Stimulated activated naive CD4-positive, alpha-beta T cell treated with Interleukin-2 at 50 U/mL for 16 hours (primary cell): ENCODE measurements around the gene LYPD1.
"Not testable (repeated sequence)": the region's sequence is repeated elsewhere in the genome, so short reads cannot be mapped to it uniquely, and the experiment has no call there.

Experiments
- DNase-seq: peaks from one replicate; lab custom pipeline; 2025; lab: John Stamatoyannopoulos, UW

LYPD1 gene, protein sequence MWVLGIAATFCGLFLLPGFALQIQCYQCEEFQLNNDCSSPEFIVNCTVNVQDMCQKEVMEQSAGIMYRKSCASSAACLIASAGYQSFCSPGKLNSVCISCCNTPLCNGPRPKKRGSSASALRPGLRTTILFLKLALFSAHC

GRCh38 chr2:132669908-132670495 lies at the start of gene LYPD1:
Gene LYPD1, minus strand, starts transcription at chr2:132670205. Its CDS starts 273 bp downstream, at chr2:132669932.
- DNase-seq: no peak

DNA sequence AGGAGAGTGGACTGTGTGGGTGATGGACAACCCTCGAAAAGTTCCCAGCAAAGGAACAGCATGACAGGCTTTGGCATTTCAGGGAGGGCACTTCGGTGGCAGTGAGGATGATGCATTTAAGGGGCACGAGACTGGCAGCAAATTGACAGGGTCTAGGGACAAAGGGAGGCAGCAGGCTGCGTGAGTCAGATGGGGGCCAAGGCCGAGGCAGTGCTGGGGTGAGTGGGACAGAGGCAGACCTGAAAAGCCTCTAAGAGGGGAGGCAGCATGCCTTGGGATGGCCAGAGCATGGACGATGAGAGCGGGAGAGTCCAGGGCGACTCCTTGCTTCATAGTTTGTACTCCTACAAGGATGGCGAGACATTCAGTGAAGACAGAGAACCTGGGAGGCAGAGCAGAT lies 49.5 kb upstream of the LYPD1 start:
- no peak for DNase-seq

GRCh38 chr2:132716954-132717353 lies 46.9 kb upstream of the LYPD1 start:
- no peak for DNase-seq

DNA sequence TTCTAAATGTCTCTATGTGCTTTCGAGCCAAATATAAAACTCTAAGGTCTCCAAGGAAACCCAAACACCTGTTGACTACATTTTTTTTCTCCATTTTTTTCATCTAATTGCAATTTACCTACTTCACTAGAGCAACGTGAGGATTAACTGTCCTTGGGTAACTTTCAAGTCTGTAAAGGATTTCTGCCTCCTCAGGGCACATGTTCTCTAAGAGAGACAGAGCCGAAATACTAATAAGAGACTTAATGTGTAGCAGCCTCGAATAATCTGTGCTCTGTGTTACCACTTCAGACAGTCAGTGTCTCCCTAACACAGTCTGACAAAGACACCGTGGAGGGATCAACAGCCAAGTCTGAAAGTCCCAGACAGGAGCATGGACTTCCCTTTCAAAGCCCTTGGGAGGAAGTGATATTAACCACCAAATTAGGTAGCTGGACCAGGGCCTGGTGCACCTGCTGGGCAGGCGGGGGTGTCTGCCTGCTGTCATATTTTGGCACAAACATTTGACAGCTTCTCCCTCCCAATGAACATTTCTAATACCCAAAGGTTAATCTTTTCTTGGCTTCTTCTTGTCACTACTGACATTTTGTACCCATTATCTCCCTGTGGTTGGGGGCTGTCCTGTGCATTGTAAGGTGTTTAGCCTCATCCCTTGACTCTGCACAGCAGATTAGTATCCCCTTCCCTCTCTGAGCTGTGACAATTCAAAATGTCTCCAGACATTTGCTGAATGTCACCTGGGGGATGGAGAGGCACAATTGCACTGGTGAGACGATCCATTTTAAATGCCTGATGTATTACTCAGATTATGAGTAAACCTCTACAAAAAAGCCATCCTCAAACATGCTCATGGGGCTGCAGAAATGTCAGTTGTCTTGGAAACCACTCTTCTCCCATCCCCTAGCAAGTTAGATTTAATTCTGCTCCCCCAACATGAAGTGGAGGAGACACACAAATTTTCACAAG lies 45.7 kb upstream of the LYPD1 start:
- no peak for DNase-seq

- no peak for DNase-seq
These were observed 33.4 kb upstream of the LYPD1 start for GRCh38 chr2:132703396-132703795.

DNA sequence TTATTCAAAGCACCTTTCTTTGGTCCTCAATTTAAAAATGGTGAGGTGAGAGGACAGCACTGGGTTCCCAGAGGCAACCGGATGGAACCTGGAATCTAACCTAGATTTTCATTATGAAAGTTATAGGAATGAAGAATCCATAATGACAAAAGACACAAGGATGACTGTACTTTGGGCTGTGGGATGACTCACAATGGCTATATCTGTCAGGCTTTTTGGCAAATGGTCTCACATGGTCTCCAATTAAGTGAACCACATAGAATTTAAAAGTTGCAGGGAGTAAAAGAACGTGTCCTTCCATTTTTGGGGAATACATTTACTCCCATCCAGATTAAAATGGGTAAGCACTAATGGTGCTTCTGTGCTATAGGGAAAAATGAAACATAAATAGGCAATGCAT lies 31.8 kb upstream of the LYPD1 start:
- DNase-seq: no peak

DNA sequence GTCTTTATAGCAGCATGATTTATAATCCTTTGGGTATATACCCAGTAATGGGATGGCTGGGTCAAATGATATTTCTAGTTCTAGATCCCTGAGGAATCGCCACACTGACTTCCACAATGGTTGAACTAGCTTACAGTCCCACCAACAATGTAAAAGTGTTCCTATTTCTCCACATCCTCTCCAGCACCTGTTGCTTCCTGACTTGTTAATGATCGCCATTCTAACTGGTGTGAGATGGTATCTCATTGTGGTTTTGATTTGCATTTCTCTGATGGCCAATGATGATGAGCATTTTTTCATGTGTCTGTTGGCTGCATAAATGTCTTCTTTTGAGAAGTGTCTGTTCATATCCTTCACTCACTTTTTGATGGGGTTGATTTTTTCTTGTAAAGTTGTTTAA lies 29.8 kb upstream of the LYPD1 start:
- not testable (repeated sequence) for DNase-seq

- DNase-seq: not testable (repeated sequence)
These were observed 28.3 kb upstream of the LYPD1 start for GRCh38 chr2:132698347-132698746.

GRCh38 chr2:132697556-132698205 lies 27.7 kb upstream of the LYPD1 start:
- no peak for DNase-seq

DNA sequence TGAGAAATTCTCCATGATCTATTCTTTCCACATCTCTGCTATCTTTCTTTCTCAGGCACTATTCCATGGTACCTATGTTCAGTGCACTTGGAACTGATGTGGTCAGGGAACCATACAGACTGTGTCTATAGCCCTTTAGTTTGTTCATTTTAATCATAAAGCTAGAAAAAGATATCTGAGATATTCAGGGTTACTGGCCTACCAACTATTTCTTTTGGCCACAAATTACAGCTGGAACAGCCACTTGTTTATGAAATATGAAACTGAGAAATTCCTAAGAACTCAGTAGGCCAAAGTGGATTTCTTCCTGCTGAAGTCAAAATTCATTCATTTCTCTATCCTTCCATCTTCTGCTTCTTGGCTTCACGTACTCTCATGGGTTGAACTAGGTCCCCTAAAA lies 22.8 kb upstream of the LYPD1 start:
- DNase-seq: no peak

DNA sequence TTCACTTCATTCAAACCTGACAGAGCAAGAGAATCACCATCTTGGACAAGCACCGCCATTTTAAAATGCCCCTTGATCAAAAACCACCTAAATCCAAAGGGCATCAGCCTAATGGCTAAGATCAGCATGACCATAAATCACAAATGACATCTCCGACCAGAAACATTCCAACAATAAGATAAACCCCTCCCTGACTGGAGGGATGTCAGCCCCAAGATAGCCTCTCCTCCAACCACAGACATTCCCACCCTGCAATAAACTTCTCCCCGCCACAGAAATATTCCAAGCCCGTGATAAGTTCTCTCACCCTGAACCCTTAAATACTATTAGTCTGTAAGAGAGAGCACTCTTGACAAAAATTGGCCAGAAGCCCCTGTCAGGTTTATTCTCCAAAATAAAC lies 21.6 kb upstream of the LYPD1 start:
- no peak for DNase-seq

DNA sequence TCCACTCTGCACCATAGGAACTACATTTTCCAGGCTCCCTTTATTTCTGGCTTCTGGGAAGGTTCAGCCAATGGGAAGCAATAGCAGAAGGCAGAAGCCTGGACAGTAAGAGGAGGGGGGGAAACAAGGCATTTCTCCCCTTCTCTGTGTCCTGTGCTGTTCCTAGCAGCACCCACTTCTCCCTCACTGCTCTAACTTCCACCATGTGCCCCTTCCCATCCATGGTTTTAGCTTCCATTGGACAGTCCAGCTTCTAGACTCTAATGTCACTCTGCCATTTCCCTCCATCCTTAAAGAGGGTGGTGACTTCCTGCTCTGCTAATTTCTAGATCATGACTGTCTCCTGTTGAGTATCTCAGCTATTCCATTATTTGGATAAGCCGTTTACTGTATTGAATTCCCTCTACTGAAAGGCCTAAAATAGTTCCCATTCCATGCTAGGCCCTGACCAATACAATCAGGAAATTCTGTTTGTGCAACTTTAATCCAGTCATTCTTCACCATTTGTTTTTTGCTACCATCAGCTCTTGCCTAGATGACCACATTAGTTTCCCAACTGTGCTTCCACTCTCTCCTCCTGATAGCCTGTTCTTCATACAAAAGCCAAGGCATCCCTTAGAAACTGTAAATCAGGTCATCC lies 20.8 kb upstream of the LYPD1 start:
- DNase-seq: no peak

DNA sequence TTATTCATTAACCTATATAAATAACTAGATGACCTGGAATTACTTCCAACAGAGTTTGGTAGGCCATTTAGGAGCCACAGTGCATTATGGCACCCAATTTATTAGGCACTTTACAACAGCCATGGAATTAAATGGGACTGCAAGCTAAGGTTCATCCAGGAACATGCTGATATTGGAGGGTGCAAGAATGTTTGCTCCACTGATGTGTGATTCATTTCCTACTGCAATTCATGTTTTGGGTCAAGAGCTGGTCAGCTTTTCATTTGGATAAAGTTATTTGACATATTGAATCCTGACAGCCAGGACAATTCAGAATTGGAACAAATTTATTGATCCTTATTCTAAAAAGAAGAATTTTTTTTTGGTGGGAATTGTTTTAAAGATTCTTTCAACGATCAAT lies 11.8 kb upstream of the LYPD1 start:
- no peak for DNase-seq

- DNase-seq: no peak
These were observed 10.5 kb upstream of the LYPD1 start for GRCh38 chr2:132680544-132680943.

- DNase-seq: no peak
These were observed 8.5 kb upstream of the LYPD1 start for GRCh38 chr2:132678483-132678882.

GRCh38 chr2:132677661-132678060 lies 7.7 kb upstream of the LYPD1 start:
- no peak for DNase-seq

DNA sequence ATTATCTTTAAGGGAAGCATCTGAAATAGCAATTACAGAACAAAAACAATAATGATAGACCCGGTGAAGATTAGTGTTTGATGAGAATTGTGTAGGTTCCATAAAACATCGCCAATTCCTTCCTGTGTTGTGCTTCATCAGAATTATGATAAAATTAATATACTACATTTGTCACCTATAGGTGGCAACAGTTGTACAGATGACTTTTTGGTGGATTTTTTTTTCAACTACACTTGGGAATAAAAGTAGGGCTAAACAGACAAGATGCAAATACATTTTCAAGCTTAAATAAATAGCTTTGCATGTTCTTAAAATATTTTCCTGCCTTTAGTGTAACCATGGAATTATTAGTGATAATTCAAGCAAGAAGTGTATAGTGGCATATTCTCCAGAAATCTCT lies 7.0 kb upstream of the LYPD1 start:
- DNase-seq: no peak

DNA sequence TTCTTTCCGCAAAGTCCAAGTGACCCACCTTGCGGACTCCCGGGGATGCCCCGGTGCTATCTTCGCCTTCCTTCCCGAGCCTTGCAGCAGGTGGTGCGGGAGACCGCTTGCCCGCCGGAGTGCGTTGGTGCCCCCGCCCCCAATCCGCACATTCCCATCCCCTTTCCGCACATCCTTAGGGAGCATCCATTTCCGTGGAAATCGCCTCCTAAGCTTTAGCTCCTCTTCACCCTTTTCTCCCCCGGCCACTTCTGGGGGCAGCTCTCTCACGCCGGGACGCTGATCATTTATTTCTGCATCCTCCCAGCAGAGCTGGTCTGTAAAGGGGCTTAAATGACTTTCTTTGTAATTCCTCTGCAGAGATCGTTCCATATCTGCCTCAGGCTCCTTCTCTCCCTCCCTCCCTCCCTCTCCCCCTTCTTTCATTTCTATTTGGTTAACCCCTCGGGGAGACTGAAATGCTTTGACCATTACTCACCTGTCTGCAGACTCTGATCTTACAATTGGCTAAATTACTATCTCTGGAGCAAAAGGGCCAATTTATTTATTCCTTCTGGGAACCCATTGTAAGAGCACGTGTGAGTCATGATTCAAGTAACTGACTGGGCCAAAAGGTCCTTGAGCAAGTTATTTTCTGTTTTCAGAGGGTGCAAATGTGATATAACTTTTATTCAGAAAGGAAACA lies 1.3 kb upstream of the LYPD1 start:
- DNase-seq: no peak

DNA sequence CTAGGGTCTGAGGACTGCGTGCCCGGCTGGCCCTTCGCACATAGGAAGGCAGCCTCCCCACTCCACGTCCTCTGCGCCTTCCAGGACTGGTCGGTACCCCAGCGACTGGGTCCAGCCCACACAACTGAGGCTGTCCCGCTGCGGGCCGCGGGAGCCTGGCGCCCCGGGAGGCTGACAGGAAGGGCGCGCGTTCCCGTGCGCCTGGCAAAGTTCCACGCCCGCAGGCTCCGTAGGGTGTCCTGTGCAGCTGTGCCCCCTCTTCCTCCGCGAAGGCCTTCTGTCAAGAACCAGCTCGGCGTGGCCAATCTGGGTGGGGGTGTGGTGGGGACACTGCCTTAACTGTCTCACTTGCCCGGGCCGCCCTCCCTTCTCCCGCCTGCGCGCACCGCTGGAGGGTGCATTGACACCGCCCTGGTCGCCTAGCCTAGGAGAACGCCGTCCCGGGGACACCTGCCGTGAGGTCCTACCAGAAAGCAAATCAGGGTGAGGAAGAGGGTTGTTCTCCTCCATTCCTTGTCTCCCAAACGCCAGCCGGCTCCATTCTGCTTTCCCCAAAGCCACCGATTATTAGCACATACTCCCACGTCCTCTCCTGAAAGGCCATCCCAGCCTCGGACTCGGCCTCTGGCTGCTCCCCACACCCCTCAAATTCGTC lies 618 bp upstream of the LYPD1 start:
- DNase-seq: no peak

DNA sequence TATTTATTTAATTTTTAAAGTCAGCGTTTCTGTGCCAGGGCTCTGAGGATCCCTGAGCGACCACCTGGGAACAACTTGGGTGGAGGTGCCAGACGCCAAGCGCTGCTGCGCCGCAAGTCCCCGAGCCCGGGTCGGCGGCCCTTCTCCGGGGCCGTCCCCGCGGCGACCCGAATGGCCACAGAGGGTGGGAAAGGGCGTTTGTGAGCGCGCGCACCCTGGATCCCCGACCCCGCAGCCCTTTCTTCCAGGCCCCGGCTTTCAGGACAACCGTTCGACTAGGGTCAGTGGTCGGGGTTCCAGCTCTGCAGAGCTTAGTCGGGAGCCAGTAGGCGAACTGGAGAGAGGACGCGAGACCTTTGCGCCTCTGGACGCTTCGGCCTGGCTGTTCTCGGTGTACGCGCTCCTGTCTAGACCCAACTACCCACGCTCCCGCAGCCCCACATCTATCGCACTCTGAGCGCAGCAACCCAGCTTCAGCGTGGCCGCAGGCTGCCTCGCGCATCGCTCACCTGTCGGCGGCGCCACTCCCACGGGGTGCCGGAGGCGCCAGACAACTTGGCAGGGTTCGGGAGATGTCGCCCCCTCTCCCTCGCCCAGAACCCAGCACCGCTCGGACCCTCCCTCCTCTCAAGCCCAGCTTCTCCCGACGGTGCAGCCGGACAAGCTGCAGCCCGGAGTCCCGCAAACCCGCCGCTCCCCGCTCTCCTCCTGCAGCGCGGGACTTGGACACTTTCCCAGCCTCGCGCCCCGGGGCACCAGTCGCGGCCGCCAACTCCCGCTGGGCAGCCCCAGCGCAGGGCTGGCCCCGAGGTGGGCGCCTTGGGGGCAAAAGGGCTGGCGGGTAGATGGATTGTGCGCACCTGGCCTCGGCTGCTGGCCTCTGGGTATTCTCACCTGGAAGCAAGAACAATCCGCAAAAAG lies 758 bp downstream of the LYPD1 start:
- no peak for DNase-seq
